Stimulated activated memory B cell treated with anti-CD40 and anti-IgM and Interleukin-4, amounts not matched to agents 10 μg/mL and 1 μg/mL and 100 μg/mL, for 72 hours (primary cell): ENCODE measurements around the gene SGK2.

Experiments used
- ATAC-seq: fragments of 150-1000 bp; cut with Tn5 transposase; 2 replicates; pipeline ENCODE4 v1.10.0; 2021
- H3K27ac Mint-ChIP-seq: one replicate; pipeline ENCODE4 v1.8.0; 2022; ENCODE audit warnings: mild to moderate bottlenecking, mixed read lengths
- H3K27me3 Mint-ChIP-seq: one replicate; pipeline ENCODE4 v1.8.0; 2022; ENCODE audit warnings: mixed read lengths
- H3K36me3 Mint-ChIP-seq: one replicate; pipeline ENCODE4 v1.8.0; 2022; ENCODE audit warnings: mixed read lengths
- H3K4me1 Mint-ChIP-seq: one replicate; pipeline ENCODE4 v1.8.0; 2022; ENCODE audit warnings: mixed read lengths
- H3K4me3 Mint-ChIP-seq: one replicate; pipeline ENCODE4 v1.8.0; 2022; ENCODE audit warnings: mild to moderate bottlenecking, moderate library complexity, mixed read lengths
- H3K9me3 Mint-ChIP-seq: one replicate; pipeline ENCODE4 v1.8.0; 2022; ENCODE audit warnings: mixed read lengths

The SGK2 gene

GRCh38 chr20:43542674-43543073 lies 16.2 kb upstream of the SGK2 start:
- Mint-ChIP-seq H3K36me3 (peaks cover 25% of the 10 kb centered on the region), H3K4me3 (no peak overlapping the region), H3K9me3 (peaks cover 7% of the 10 kb centered on the region), H3K27me3 (no peaks in the 10 kb centered on the region), H3K27ac (no peak overlapping the region), H3K4me1 (no peaks in the 10 kb centered on the region)
- ATAC-seq, result no peak

DNA sequence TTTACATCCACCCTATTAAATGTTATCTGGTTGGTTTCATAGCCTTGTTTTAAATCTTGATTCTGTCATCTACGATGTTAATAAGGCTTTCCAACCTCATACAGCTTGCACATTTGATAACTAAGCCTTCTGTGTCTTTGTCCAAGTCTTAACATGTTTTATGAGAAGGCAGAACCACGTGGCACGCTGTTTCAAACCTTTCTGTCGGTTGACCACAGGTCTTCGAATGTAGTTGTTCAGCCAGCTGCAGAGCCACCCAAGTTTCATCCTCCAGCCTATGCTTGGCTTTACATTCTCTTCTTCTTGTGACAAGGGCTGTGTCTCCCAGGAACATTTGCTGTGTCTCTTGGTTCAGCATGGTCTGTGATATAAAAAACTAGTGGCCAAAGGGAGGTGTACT lies 15.7 kb upstream of the SGK2 start:
- H3K27ac Mint-ChIP-seq, result no peak overlapping the region
- no peak for ATAC-seq
- H3K36me3 Mint-ChIP-seq, result peaks cover 29% of the 10 kb centered on the region
- H3K4me1 Mint-ChIP-seq, result no peaks in the 10 kb centered on the region
- H3K27me3 Mint-ChIP-seq, result no peaks in the 10 kb centered on the region
- H3K4me3 Mint-ChIP-seq, result no peak overlapping the region
- H3K9me3 Mint-ChIP-seq, result peaks cover 7% of the 10 kb centered on the region

GRCh38 chr20:43544501-43544900 lies 14.3 kb upstream of the SGK2 start:
- H3K27me3 Mint-ChIP-seq, result no peaks in the 10 kb centered on the region
- no peak for ATAC-seq
- H3K4me1 Mint-ChIP-seq, result no peaks in the 10 kb centered on the region
- no peak overlapping the region for H3K27ac Mint-ChIP-seq
- H3K4me3 Mint-ChIP-seq, result no peak overlapping the region
- peaks cover 7% of the 10 kb centered on the region for H3K9me3 Mint-ChIP-seq
- H3K36me3 Mint-ChIP-seq, result peaks cover 37% of the 10 kb centered on the region

DNA sequence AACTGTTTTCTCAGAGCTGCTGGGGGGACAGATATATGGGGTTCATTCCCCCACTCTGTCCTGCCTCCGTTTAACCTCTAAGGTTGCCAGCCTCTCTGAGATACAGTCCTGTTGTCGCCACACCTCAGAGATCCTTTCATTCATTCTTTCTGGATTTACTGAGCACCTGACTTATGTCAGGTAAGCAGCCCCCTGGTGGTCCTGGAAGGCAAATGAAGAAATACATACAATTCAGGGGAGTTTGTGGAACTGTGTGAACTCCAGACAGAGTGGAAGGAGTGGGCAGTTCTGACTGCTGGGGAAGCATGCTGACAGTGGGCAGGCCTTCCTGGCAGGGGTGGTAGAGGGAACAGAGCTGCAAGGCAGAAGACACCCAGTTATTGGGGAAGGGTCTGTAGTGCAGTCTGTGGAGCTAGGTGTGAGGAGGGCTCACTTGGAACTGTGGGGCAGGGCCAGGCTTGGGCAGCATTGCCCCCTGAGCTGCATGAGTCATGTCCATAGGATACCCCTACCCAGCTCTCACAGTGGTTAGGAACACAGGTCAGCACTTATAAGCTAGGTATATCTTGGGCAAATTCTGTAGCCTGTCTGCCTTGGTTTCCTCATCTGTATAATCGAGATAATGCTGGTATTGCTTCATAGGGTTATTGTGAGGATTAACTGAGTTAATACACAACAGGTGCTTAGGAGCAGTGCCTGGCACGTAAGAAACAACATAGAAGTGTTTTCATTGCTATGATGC lies 12.8 kb upstream of the SGK2 start:
- Mint-ChIP-seq H3K27me3 (no peaks in the 10 kb centered on the region), H3K9me3 (peaks cover 7% of the 10 kb centered on the region), H3K27ac (no peak overlapping the region), H3K36me3 (peaks cover 37% of the 10 kb centered on the region), H3K4me3 (no peak overlapping the region), H3K4me1 (no peaks in the 10 kb centered on the region)
- ATAC-seq, result no peak

DNA sequence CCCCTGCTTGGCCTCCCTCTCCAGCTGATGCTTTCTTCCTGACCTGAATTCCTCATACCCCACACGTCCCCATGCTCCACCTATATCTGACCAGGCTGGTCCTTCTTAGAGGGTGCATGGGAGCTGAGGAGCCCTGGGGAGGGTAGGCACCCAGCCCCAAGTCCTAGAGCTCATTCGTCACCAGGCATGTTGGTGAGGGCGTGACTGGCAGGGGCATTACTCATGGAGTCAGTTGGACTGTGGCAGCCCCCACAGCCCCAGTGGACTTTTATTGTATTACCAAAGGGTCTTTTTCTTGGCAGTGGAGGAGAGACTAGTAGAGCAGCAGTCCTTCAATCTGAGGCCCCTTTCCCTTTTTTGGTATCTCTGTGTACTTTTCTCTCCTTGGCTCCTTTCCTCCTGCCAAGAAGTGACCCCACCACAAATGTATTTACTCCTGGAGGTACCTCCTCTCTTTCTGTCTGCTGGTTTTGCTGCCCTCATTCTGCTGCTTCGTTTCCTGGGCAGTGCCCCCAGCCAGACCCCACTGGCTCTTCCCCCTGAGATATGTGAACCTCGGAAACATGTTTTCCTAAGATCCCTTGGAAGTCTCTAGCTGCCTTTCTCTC lies 10.4 kb upstream of the SGK2 start:
- Mint-ChIP-seq H3K36me3 (peaks cover 34% of the 10 kb centered on the region), H3K27me3 (no peaks in the 10 kb centered on the region), H3K27ac (no peak overlapping the region), H3K4me3 (no peak overlapping the region), H3K4me1 (no peaks in the 10 kb centered on the region), H3K9me3 (peaks cover 7% of the 10 kb centered on the region)
- ATAC-seq, result no peak

DNA sequence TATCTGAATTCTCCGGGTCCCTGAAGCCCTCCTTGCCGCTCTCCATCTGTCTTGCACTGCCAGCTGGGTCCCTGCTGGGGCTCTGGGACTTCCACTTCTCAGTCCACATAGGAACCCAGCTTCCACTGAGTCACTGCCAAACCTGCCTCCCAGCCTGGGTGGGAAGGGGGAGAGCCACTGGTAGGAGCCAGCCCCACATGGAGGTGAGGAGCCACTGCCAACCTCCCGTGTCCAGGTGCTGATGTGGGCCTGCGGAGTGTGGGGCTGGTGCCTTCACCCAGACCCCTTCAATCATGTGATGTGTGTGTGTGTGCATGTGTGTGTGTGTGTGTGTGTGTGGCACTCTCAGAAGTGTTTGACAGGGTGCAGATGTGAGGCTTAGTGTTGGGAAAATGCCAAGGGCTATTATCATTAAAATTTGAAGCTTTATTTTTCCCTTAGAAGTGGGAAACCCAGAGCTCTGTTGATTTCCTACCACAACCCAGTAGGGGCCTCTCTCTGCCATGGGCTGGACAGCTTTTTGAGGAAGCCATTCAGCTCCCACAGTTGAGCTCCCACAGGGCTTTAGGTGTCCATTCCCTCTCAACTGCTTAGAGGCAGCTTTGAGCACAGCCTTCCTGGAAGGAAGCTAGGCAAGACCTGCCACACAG lies 9.3 kb upstream of the SGK2 start:
- Mint-ChIP-seq H3K36me3 (peaks cover 34% of the 10 kb centered on the region), H3K4me3 (no peak overlapping the region), H3K27ac (no peak overlapping the region), H3K4me1 (no peaks in the 10 kb centered on the region), H3K27me3 (no peaks in the 10 kb centered on the region), H3K9me3 (peaks cover 7% of the 10 kb centered on the region)
- no peak for ATAC-seq

- Mint-ChIP-seq H3K9me3 (peaks cover 7% of the 10 kb centered on the region), H3K4me1 (no peaks in the 10 kb centered on the region), H3K27me3 (no peaks in the 10 kb centered on the region), H3K4me3 (no peak overlapping the region), H3K27ac (no peak overlapping the region), H3K36me3 (peaks cover 34% of the 10 kb centered on the region)
- ATAC-seq, result no peak
These were observed 8.4 kb upstream of the SGK2 start for GRCh38 chr20:43550456-43550855.

GRCh38 chr20:43554369-43554768 lies 4.5 kb upstream of the SGK2 start:
- Mint-ChIP-seq H3K27ac (no peak overlapping the region), H3K4me1 (no peaks in the 10 kb centered on the region), H3K36me3 (peaks cover 8% of the 10 kb centered on the region), H3K27me3 (no peaks in the 10 kb centered on the region), H3K9me3 (no peaks in the 10 kb centered on the region), H3K4me3 (no peak overlapping the region)
- no peak for ATAC-seq

GRCh38 chr20:43559147-43559987 lies 540 bp downstream of the SGK2 start:
- no peaks in the 10 kb centered on the region for H3K4me1 Mint-ChIP-seq
- no peaks in the 10 kb centered on the region for H3K36me3 Mint-ChIP-seq
- no peaks in the 10 kb centered on the region for H3K9me3 Mint-ChIP-seq
- no peak for ATAC-seq
- H3K4me3 Mint-ChIP-seq, result no peak overlapping the region
- no peaks in the 10 kb centered on the region for H3K27me3 Mint-ChIP-seq
- no peak overlapping the region for H3K27ac Mint-ChIP-seq

DNA sequence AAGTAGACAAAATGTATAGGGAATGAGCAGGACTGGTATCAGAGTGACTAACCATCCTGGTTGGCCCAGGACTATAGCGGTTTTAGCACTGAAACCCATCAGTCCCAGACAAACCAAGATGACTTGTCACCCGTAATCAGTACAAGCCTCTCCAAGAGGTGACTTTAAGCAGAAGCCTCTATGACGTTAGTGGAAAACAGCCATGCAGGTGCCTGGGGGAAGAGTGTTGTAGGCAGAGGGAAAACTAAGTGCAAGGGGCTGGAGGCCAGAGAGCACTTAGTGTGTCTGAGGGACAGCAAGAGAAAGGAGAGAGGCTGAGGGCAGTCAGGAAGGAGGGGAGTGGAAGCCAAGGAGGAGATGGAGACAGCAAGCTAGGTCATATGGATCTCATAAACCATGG lies 2.1 kb downstream of the SGK2 start:
- H3K27me3 Mint-ChIP-seq, result no peaks in the 10 kb centered on the region
- no peak for ATAC-seq
- no peaks in the 10 kb centered on the region for H3K36me3 Mint-ChIP-seq
- no peak overlapping the region for H3K27ac Mint-ChIP-seq
- no peaks in the 10 kb centered on the region for H3K9me3 Mint-ChIP-seq
- H3K4me1 Mint-ChIP-seq, result no peaks in the 10 kb centered on the region
- H3K4me3 Mint-ChIP-seq, result no peak overlapping the region

- Mint-ChIP-seq H3K27ac (no peak overlapping the region), H3K27me3 (no peaks in the 10 kb centered on the region), H3K4me1 (no peaks in the 10 kb centered on the region), H3K36me3 (no peaks in the 10 kb centered on the region), H3K9me3 (no peaks in the 10 kb centered on the region), H3K4me3 (no peak overlapping the region)
- ATAC-seq, result no peak
These were observed 4.6 kb downstream of the SGK2 start for GRCh38 chr20:43563429-43563828.

GRCh38 chr20:43563991-43564390 lies 5.2 kb downstream of the SGK2 start:
- H3K27ac Mint-ChIP-seq, result no peak overlapping the region
- ATAC-seq, result no peak
- no peaks in the 10 kb centered on the region for H3K36me3 Mint-ChIP-seq
- H3K27me3 Mint-ChIP-seq, result no peaks in the 10 kb centered on the region
- no peak overlapping the region for H3K4me3 Mint-ChIP-seq
- no peaks in the 10 kb centered on the region for H3K9me3 Mint-ChIP-seq
- H3K4me1 Mint-ChIP-seq, result no peaks in the 10 kb centered on the region

DNA sequence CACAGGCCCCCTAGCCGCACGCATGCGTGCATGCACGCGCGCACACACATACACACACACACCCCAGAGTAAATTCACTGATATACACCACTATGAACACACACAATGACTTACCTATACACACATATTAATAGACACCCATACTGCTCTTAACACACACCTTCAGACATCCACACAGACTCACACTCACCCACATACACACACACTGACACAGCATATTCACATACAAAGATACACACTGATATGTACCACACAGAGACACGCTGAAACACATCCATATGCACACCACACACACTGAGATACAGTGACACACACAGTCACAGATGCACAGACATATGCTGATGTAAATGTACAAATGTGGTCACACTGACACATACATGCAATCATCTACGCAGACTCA lies 5.6 kb downstream of the SGK2 start:
- H3K36me3 Mint-ChIP-seq, result no peaks in the 10 kb centered on the region
- no peak overlapping the region for H3K27ac Mint-ChIP-seq
- H3K4me3 Mint-ChIP-seq, result no peak overlapping the region
- no peaks in the 10 kb centered on the region for H3K4me1 Mint-ChIP-seq
- no peaks in the 10 kb centered on the region for H3K9me3 Mint-ChIP-seq
- no peak for ATAC-seq
- H3K27me3 Mint-ChIP-seq, result no peaks in the 10 kb centered on the region

GRCh38 chr20:43564993-43565757 lies 6.3 kb downstream of the SGK2 start:
- ATAC-seq, result no peak
- H3K4me1 Mint-ChIP-seq, result no peaks in the 10 kb centered on the region
- no peak overlapping the region for H3K4me3 Mint-ChIP-seq
- no peak overlapping the region for H3K27ac Mint-ChIP-seq
- H3K36me3 Mint-ChIP-seq, result no peaks in the 10 kb centered on the region
- no peaks in the 10 kb centered on the region for H3K9me3 Mint-ChIP-seq
- H3K27me3 Mint-ChIP-seq, result no peaks in the 10 kb centered on the region

- H3K36me3 Mint-ChIP-seq, result no peaks in the 10 kb centered on the region
These were observed 6.9 kb downstream of the SGK2 start for GRCh38 chr20:43565758-43566104.

More at GRCh38 chr20:43565758-43566104, 6.9 kb downstream of the SGK2 start:
- no peak for ATAC-seq
- H3K27ac Mint-ChIP-seq, result no peak overlapping the region
- H3K4me3 Mint-ChIP-seq, result no peak overlapping the region
- no peaks in the 10 kb centered on the region for H3K4me1 Mint-ChIP-seq
- H3K27me3 Mint-ChIP-seq, result no peaks in the 10 kb centered on the region
- no peaks in the 10 kb centered on the region for H3K9me3 Mint-ChIP-seq
